ENCODE measurements around the gene KIRREL3.

KIRREL3 gene

GRCh38 chr11:126722956-126723664 lies 277.5 kb downstream of the KIRREL3 start:
- no peaks in the 10 kb centered on the region for H3K9me3 Mint-ChIP-seq
- no peak overlapping the region for H3K27ac Mint-ChIP-seq
- no peak overlapping the region for H3K4me3 Mint-ChIP-seq
- no peaks in the 10 kb centered on the region for H3K27me3 Mint-ChIP-seq
- no peaks in the 10 kb centered on the region for H3K4me1 Mint-ChIP-seq (ENCODE audit: low read depth)
- no peaks in the 10 kb centered on the region for H3K36me3 Mint-ChIP-seq (ENCODE audit: low read depth)

- H3K27ac Mint-ChIP-seq, result no peak overlapping the region
- no peak overlapping the region for H3K4me3 Mint-ChIP-seq
- H3K36me3 Mint-ChIP-seq (ENCODE audit: low read depth), result no peaks in the 10 kb centered on the region
These were observed 278.4 kb downstream of the KIRREL3 start for GRCh38 chr11:126722006-126722736.

DNA sequence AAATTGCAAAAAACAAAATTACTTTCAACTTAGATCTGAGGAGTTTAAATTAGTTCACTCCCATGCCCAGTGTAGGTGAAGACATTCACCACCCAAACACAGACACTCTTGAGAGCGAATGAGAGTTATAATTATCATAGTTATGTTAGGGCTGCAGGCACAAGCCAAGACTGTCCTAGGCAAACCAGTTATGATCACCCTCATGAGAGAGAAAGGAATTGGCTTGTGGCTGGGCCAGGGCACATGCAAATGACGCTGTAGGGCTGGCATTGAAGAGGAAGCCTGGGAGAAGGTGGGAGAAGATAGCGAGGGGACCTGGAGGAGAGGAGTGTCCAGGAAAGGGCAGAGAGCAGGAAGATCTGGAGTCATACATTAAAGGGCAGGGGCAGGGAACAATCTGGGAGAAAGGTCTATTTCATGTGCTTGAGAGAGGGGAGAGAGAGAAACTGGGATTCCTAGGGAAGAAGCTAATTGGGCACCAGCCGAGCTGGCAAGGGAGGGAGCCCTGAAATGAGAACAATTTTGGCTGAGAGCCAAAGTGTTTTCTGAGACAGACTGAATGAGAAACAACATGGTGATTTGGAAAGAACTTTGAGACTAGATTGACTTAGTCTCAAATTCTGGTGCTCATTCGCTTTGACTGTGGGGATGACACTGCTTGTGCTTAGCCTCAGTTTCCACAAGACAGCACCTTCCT lies 279.9 kb downstream of the KIRREL3 start:
- H3K27ac Mint-ChIP-seq, result no peak overlapping the region
- no peak overlapping the region for H3K4me3 Mint-ChIP-seq
- no peaks in the 10 kb centered on the region for H3K27me3 Mint-ChIP-seq
- H3K4me1 Mint-ChIP-seq (ENCODE audit: low read depth), result no peaks in the 10 kb centered on the region
- no peaks in the 10 kb centered on the region for H3K36me3 Mint-ChIP-seq (ENCODE audit: low read depth)
- H3K9me3 Mint-ChIP-seq, result no peaks in the 10 kb centered on the region

More at GRCh38 chr11:126722006-126722736, 278.4 kb downstream of the KIRREL3 start:
- H3K9me3 Mint-ChIP-seq, result no peaks in the 10 kb centered on the region
- no peaks in the 10 kb centered on the region for H3K27me3 Mint-ChIP-seq
- no peaks in the 10 kb centered on the region for H3K4me1 Mint-ChIP-seq (ENCODE audit: low read depth)

DNA sequence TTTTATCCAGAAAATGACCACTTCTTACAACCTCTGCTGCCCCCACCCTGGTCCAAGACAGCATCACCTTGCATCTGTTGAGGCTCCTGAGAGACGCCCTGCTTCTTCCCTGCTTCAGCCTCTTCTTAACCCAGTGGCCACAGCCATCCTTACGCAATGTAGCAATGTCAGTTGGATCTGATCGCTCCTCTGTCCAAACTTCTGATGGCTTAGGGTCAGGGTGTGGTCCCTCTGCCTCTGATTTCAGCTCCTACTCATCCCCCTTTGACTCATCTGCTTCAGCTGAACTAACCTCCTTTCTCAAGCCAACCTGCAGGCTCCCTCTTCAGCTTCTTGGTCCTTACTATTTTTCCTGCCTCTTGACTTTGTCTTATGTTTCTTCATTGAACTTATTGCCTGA lies 280.8 kb downstream of the KIRREL3 start:
- H3K36me3 Mint-ChIP-seq (ENCODE audit: low read depth), result no peaks in the 10 kb centered on the region
- no peaks in the 10 kb centered on the region for H3K4me1 Mint-ChIP-seq (ENCODE audit: low read depth)
- no peak overlapping the region for H3K4me3 Mint-ChIP-seq
- peaks cover 4% of the 10 kb centered on the region for H3K27me3 Mint-ChIP-seq
- no peak overlapping the region for H3K27ac Mint-ChIP-seq
- no peaks in the 10 kb centered on the region for H3K9me3 Mint-ChIP-seq

- Mint-ChIP-seq H3K9me3 (no peaks in the 10 kb centered on the region), H3K4me1 (ENCODE audit: low read depth) (no peaks in the 10 kb centered on the region)
These were observed 282.3 kb downstream of the KIRREL3 start for GRCh38 chr11:126718276-126718675.

DNA sequence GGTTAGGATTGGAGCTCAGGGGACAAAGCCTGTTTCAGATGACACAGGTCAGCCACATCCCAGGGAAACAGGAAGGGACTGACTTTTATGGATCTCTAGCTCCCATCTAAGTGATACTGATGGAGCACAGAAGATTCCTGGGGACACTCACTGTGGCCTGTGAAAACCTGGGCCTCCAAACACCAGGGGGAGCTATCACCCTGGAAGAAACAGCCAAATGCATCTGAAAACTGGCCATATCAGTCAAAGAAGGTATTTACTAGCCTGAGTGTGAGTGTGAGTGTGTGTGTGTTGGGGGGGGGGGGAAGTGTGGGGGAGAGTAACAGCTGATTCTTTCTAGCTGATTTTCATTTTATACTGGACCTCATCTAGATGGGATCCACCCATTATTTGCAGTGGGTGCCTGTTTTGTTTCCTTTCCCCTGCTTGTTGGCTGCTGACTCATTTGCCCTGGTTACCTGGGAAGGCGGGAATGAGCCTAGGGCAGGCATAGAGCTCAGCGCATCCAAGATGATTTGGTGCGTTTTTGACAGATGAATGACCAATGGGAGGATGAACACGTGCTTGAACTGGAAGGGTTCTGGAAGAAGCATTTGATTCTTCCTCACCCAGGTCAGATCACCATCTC lies 284.0 kb downstream of the KIRREL3 start:
- no peak overlapping the region for H3K27ac Mint-ChIP-seq
- H3K9me3 Mint-ChIP-seq, result no peaks in the 10 kb centered on the region
- no peaks in the 10 kb centered on the region for H3K36me3 Mint-ChIP-seq (ENCODE audit: low read depth)
- no peaks in the 10 kb centered on the region for H3K4me1 Mint-ChIP-seq (ENCODE audit: low read depth)
- H3K4me3 Mint-ChIP-seq, result no peak overlapping the region
- peaks cover 24% of the 10 kb centered on the region for H3K27me3 Mint-ChIP-seq

More at GRCh38 chr11:126718276-126718675, 282.3 kb downstream of the KIRREL3 start:
- Mint-ChIP-seq H3K36me3 (ENCODE audit: low read depth) (no peaks in the 10 kb centered on the region), H3K27ac (no peak overlapping the region), H3K4me3 (no peak overlapping the region), H3K27me3 (peaks cover 9% of the 10 kb centered on the region)

DNA sequence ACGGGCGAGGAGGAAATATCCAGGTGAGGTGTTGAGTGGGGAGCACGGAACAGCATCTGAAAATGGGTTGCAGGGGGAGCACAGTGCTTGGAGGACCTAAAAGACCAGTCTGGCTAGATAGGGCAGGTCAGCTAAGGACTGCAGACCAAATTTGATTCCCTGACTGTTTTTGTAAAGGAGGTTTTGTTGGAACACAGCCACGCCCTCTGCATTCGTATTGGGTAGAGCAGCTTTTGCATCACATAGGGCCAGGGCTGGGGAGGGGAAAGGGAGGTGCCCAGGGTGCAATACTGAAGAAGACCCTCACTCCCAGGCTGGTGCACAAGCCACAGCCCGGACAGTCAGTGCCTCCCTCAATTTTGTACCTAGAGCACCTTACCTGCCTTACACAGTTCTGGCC lies 286.8 kb downstream of the KIRREL3 start:
- no peaks in the 10 kb centered on the region for H3K4me1 Mint-ChIP-seq (ENCODE audit: low read depth)
- no peak overlapping the region for H3K27ac Mint-ChIP-seq
- no peaks in the 10 kb centered on the region for H3K9me3 Mint-ChIP-seq
- H3K36me3 Mint-ChIP-seq (ENCODE audit: low read depth), result no peaks in the 10 kb centered on the region
- H3K4me3 Mint-ChIP-seq, result no peak overlapping the region
- H3K27me3 Mint-ChIP-seq, result peaks cover 28% of the 10 kb centered on the region

GRCh38 chr11:126711977-126712625 lies 288.5 kb downstream of the KIRREL3 start:
- no peaks in the 10 kb centered on the region for H3K4me1 Mint-ChIP-seq (ENCODE audit: low read depth)
- H3K9me3 Mint-ChIP-seq, result no peaks in the 10 kb centered on the region
- H3K4me3 Mint-ChIP-seq, result no peak overlapping the region
- peaks cover 28% of the 10 kb centered on the region for H3K27me3 Mint-ChIP-seq
- no peaks in the 10 kb centered on the region for H3K36me3 Mint-ChIP-seq (ENCODE audit: low read depth)
- no peak overlapping the region for H3K27ac Mint-ChIP-seq

DNA sequence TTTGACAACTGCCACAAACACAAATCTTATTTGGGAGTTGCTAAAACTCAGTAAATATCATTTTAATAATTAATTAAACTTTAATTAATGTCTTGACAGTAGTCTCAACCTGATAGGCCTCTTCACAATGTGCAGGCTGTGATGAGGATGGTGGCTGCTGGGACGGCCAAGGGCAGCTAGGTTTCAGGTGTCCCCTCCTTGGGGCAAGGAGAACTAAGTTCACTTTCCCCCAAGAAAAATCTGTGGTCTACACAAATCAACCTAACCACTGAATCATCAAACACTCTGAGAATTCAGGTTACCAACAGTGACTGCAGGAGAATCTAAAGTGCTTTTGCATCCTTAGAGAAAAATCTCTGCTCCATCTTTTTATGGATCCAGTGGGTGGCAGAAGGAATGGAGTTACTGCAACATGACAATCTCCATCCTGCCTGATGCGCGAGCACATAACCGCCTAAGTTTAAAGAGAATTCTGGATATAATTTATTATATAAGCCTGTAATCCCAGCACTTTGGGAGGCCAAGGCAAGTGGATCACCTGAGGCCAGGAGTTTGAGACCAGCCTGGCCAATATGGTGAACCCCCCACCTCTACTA lies 289.7 kb downstream of the KIRREL3 start:
- H3K27ac Mint-ChIP-seq, result no peak overlapping the region
- peaks cover 28% of the 10 kb centered on the region for H3K27me3 Mint-ChIP-seq
- H3K4me1 Mint-ChIP-seq (ENCODE audit: low read depth), result no peaks in the 10 kb centered on the region
- H3K4me3 Mint-ChIP-seq, result no peak overlapping the region
- H3K36me3 Mint-ChIP-seq (ENCODE audit: low read depth), result no peaks in the 10 kb centered on the region
- no peaks in the 10 kb centered on the region for H3K9me3 Mint-ChIP-seq

DNA sequence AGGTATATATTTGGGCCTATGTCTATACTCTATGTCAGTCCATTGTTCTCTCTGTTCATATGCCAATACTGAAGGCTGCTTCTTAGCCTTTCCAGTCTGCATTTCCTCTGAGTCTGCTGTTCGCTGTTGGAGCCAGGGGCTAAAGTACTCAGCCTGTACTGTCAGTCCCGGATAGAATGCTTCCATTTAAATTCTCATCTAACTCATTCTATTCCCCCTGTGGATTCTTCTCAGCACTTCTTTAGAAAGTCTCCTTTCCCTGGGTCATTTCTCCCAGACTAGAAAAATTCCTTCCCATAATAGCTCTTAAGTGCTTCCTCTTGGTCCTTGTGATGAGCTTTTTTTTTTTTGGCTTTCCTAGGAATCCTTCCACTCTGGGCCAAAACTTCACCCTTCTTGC lies 293.1 kb downstream of the KIRREL3 start:
- Mint-ChIP-seq H3K36me3 (ENCODE audit: low read depth) (no peaks in the 10 kb centered on the region), H3K9me3 (no peaks in the 10 kb centered on the region), H3K27ac (no peak overlapping the region), H3K4me3 (no peak overlapping the region), H3K4me1 (ENCODE audit: low read depth) (no peaks in the 10 kb centered on the region), H3K27me3 (peaks cover 11% of the 10 kb centered on the region)

- H3K9me3 Mint-ChIP-seq, result no peaks in the 10 kb centered on the region
- no peaks in the 10 kb centered on the region for H3K27me3 Mint-ChIP-seq
- no peaks in the 10 kb centered on the region for H3K4me1 Mint-ChIP-seq (ENCODE audit: low read depth)
- no peaks in the 10 kb centered on the region for H3K36me3 Mint-ChIP-seq (ENCODE audit: low read depth)
- H3K4me3 Mint-ChIP-seq, result no peak overlapping the region
- no peak overlapping the region for H3K27ac Mint-ChIP-seq
These were observed 296.5 kb downstream of the KIRREL3 start for GRCh38 chr11:126704096-126704495.

DNA sequence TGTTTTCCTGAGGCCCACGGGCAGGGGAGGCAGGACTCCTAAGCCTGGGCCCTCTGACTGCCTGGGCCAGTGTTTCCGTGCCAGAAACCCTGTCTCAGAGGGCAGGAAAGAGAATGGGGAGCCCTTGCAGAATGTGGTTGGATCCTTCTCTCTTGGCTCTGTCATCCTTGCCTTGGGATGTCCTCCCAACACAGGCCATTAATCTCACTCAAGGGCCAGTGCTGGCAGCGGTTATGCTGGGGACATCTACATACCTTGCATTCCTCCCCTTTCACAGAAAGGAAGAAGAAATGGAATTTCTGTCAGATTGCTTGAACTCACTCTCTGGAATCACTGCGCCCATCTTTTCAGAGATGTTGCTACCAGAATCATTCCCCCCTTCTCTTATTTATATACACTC lies 296.9 kb downstream of the KIRREL3 start:
- Mint-ChIP-seq H3K4me3 (no peak overlapping the region), H3K36me3 (ENCODE audit: low read depth) (no peaks in the 10 kb centered on the region), H3K9me3 (no peaks in the 10 kb centered on the region), H3K4me1 (ENCODE audit: low read depth) (no peaks in the 10 kb centered on the region), H3K27ac (no peak overlapping the region), H3K27me3 (no peaks in the 10 kb centered on the region)

GRCh38 chr11:126702987-126703386 lies 297.6 kb downstream of the KIRREL3 start:
- Mint-ChIP-seq H3K27me3 (no peaks in the 10 kb centered on the region), H3K9me3 (no peaks in the 10 kb centered on the region), H3K4me1 (ENCODE audit: low read depth) (no peaks in the 10 kb centered on the region), H3K4me3 (no peak overlapping the region), H3K36me3 (ENCODE audit: low read depth) (no peaks in the 10 kb centered on the region), H3K27ac (no peak overlapping the region)

GRCh38 chr11:126702165-126702720 lies 298.3 kb downstream of the KIRREL3 start:
- Mint-ChIP-seq H3K27ac (no peak overlapping the region), H3K9me3 (no peaks in the 10 kb centered on the region), H3K36me3 (ENCODE audit: low read depth) (no peaks in the 10 kb centered on the region), H3K27me3 (no peaks in the 10 kb centered on the region), H3K4me1 (ENCODE audit: low read depth) (no peaks in the 10 kb centered on the region), H3K4me3 (no peak overlapping the region)
